Uterus (tissue), 4 donors: ENCODE results near the gene EFEMP2. TPM values are rescaled to one million over a fixed set of nuclear protein-coding genes. Genes with fewer than 3 reads are reported as not detected.

Experiments used
- DNase-seq, 2 donors: peaks; one replicate each; pipeline ENCODE4 v3.0.0-alpha.2; 2019 to 2020
- H3K27ac ChIP-seq, 2 donors: fragments of 200-600 bp; sonication (generic); 1 replicate in 1 of 2; 2 replicates in 1 of 2; pipeline ENCODE4 v1.5.1; 2016 to 2018
- H3K27me3 ChIP-seq, 2 donors: fragments of 200-600 bp; sonication (generic); one replicate each; pipeline ENCODE4 v1.5.1; 2018 to 2019; ENCODE audit warnings: control low read depth in 1 of 2
- H3K36me3 ChIP-seq, 2 donors: fragments of 200-600 bp; sonication (generic); one replicate each; pipeline ENCODE4 v1.5.1; 2019; ENCODE audit warnings: control low read depth in 1 of 2
- H3K4me1 ChIP-seq, 2 donors: fragments of 200-600 bp; sonication (generic); one replicate each; pipeline ENCODE4 v1.5.1; 2018 to 2019; ENCODE audit warnings: control low read depth in 1 of 2
- H3K4me3 ChIP-seq, 2 donors: fragments of 200-600 bp; sonication (generic); 1 replicate in 1 of 2; 2 replicates in 1 of 2; pipeline ENCODE4 v1.5.1; 2018 to 2019; ENCODE audit warnings: mild to moderate bottlenecking in 1 of 2
- H3K9me3 ChIP-seq, 2 donors: fragments of 200-600 bp; sonication (generic); one replicate each; pipeline ENCODE4 v1.5.1; 2019; ENCODE audit warnings: control low read depth in 1 of 2
- POLR2A ChIP-seq, 2 donors: fragments of 450-650 bp; IDR thresholded peaks; one replicate each; pipeline ENCODE4 v1.6.1; 2016; ENCODE audit warnings: antibody characterized with exemption in 2 of 2, mild to moderate bottlenecking in 1 of 2, moderate library complexity in 1 of 2
- intact Hi-C: fragments of 100-400 bp; cut with DNase I; formaldehyde crosslinking; loops from one replicate; pipeline ENCODE4 v1.15.1; 2023; ENCODE audit warnings: low total_unique reads
- total RNA-seq, 4 donors: library from RNA; depleted of rRNA in 3 of 4; stranded (reverse); fragments of >200 nt in 3 of 4; gene quantifications; one replicate each; pipeline versions ENCODE4 v1.1.0 to v1.2.4, GENCODE V29; 2014 to 2023
- TF ChIP-seq, protein P1 (sequence below), 4 experiments: fragments of 200-600 bp in 2 of 4; fragments of 450-650 bp in 2 of 4; sonication (generic) in 2 of 4; IDR thresholded peaks; one replicate each; pipeline ENCODE4 v1.5.1; 2016 to 2019; ENCODE audit warnings: antibody characterized with exemption in 4 of 4, mild to moderate bottlenecking in 2 of 4, moderate library complexity in 1 of 4
- donor health status: DM: yes; HTN: yes; CAD: no.

The EFEMP2 gene
- total RNA-seq, 4 donors from 2014 or later: 56.1 to 165 (median 87.3) TPM

DNA sequence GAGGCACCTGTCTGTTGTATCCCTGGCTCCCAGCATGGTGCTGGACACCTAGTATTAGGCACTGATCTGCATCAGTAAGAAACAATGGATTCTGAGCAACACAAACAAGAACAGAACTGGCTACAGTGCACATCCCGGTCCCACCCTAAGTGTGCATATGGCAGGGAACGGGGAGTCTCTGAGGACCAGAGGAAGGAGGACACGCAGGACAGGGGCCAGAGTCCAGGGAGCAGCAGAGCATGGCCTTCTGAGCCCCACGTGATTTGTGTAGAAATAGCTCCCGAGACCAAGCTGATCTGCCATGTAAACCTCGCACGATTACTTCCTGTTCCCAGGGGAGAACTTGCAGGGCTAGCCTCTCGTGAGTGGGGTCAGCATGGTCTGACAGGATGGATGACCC is 51.5 kb downstream of the EFEMP2 start:
- Histone ChIP-seq H3K4me1 (no peaks in the 10 kb centered on the region), H3K36me3 (no peaks in the 10 kb centered on the region), H3K27me3 (no peaks in the 10 kb centered on the region), H3K9me3 (no peaks in the 10 kb centered on the region), H3K27ac (no peak overlapping the region), H3K4me3 (no peak overlapping the region)
- no peak for TF ChIP-seq POLR2A (IDR thresholded peaks at IDR 0.05)
- TF ChIP-seq, protein P1, sequence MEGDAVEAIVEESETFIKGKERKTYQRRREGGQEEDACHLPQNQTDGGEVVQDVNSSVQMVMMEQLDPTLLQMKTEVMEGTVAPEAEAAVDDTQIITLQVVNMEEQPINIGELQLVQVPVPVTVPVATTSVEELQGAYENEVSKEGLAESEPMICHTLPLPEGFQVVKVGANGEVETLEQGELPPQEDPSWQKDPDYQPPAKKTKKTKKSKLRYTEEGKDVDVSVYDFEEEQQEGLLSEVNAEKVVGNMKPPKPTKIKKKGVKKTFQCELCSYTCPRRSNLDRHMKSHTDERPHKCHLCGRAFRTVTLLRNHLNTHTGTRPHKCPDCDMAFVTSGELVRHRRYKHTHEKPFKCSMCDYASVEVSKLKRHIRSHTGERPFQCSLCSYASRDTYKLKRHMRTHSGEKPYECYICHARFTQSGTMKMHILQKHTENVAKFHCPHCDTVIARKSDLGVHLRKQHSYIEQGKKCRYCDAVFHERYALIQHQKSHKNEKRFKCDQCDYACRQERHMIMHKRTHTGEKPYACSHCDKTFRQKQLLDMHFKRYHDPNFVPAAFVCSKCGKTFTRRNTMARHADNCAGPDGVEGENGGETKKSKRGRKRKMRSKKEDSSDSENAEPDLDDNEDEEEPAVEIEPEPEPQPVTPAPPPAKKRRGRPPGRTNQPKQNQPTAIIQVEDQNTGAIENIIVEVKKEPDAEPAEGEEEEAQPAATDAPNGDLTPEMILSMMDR (IDR thresholded peaks at IDR 0.05): no peak
- no peak for DNase-seq
- intact Hi-C loops: no loop called here

DNA sequence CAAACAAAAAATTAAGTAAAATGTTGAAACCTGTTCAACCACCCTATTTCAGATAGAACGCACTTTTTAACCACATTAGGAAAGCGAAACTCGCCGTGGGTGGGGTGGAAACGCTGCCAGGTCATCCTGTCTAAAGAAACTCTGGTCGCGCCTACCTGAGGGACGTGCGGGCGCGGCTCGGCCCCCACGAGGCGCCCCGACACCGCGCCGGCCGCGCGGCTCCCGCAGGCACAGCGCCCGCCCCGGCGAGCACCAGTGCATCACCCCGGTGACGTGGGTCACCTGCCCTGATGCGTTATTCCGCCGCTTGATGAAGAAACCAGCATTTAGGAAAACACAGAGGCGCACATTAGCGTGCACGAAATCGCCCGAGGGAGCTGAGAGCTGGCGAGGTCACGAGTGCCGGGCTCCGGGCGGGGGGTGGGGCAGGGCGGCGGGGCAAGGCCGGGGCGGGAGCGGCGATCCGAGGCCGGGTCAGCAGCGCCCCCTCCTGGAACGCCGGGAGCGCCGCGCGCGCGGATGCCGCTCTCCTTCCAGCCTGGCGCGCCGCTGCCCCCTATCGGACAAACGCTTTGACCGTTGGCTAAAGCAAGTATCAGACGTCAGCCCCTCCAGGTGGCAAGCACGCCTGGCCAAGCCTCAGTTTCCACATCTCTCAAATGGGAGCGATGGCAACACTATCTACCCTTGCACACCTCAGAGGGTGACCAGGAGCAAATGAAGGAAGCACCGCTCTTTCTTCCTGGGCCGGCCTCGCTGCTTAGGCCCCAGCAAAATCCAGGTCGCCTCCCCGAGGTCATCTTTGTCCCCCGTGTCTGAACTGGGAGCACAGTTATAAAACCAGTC is 54.5 kb downstream of the EFEMP2 start:
- TF ChIP-seq POLR2A (IDR thresholded peaks at IDR 0.05): peak in 1 of 2 donors; percentile 6
- TF ChIP-seq, protein P1 (IDR thresholded peaks at IDR 0.05): peak; percentile 99 to 100 (median 99)
- intact Hi-C loops: loop anchor here (5.0 to 10.0 kb wide), 2 partner anchors 106 to 183 kb away; partner anchors contain the start of genes KAT5 and SIPA1
- Histone ChIP-seq H3K9me3 (no peaks in the 10 kb centered on the region), H3K27ac (peak overlapping the region; percentile 82 to 83), H3K4me1 (no peaks in the 10 kb centered on the region), H3K27me3 (no peaks in the 10 kb centered on the region), H3K36me3 (no peaks in the 10 kb centered on the region), H3K4me3 (peak overlapping the region; percentile 39 to 81)
- peak; percentile 94 to 95 for DNase-seq

DNA sequence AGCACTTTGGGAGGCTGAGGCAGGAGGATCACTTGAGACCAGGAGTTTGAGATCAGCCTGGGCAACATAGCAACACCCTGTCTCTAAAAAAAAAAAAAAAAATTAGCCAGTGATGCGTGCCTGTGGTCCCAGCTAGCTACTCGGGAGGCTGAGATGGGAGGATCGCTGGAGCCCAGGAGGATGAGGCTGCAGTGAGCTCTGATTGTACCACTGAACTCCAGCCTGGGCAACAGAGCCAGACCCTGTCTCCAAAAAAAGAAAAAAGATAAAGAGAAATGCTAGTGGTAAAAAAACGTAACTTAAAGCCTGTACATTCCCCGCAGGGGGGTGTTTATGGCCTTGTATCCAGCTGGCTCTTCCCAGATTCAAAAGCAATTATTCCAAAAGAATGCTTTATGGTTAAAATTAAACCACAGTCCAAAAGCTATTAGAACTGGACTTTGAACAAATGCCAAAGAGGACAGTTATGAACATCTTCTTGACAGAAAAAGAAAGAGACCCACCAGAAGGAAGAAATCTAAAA is 55.2 kb downstream of the EFEMP2 start:
- intact Hi-C loops: loop anchor here (5.0 to 10.0 kb wide), 2 partner anchors 105 to 183 kb away; partner anchors contain the start of genes KAT5 and SIPA1
- Histone ChIP-seq H3K27me3 (no peaks in the 10 kb centered on the region), H3K27ac (peak overlapping the region; percentile 82 to 83), H3K4me3 (peak overlapping the region; percentile 39 to 81), H3K36me3 (no peaks in the 10 kb centered on the region), H3K9me3 (no peaks in the 10 kb centered on the region), H3K4me1 (no peaks in the 10 kb centered on the region)
- no peak for DNase-seq
- TF ChIP-seq, protein P1 (IDR thresholded peaks at IDR 0.05): no peak
- no peak for TF ChIP-seq POLR2A (IDR thresholded peaks at IDR 0.05)

DNA sequence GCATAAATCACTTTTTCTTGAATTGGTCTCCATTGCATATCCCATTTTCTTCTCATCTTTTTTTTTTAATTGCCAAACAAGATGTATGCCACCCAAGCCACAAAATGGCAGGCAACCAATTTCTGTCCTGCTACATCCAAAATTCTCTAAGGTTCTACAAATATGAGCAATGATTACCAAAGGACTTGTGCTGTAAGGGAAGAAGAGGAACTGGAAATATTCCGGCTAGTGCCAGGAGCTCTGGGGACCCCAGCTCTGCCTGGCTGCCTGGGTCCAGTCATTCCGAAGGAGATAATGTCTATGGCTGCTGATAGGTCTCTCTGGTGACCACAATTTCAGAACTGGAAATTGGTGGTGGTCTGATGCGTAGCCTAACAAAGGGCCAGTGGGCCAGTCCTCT is 55.9 kb downstream of the EFEMP2 start:
- Histone ChIP-seq H3K4me1 (no peaks in the 10 kb centered on the region), H3K27ac (peak overlapping the region in 1 of 2 donors; percentile 82), H3K4me3 (no peak overlapping the region), H3K27me3 (no peaks in the 10 kb centered on the region), H3K9me3 (no peaks in the 10 kb centered on the region), H3K36me3 (no peaks in the 10 kb centered on the region)
- intact Hi-C loops: loop anchor here (5.0 to 10.0 kb wide), 2 partner anchors 104 to 182 kb away; partner anchors contain the start of genes KAT5 and SIPA1
- no peak for DNase-seq
- TF ChIP-seq, protein P1 (IDR thresholded peaks at IDR 0.05): no peak
- TF ChIP-seq POLR2A (IDR thresholded peaks at IDR 0.05): no peak

Other genes with a start within 250 kb of the EFEMP2 start
- gene SIPA1, start 234.7 kb downstream of the EFEMP2 start, total RNA-seq: 10 to 100 TPM; 11.2 to 60.1 (median 27.0) TPM
- gene RELA, start 209.9 kb downstream of the EFEMP2 start, total RNA-seq: 10 to 100 TPM in 3 of 4 donors, 1 to 10 TPM in 1; 6.7 to 97.1 (median 36.5) TPM
- 100 to 1,000 TPM in 2 of 4 donors, 10 to 100 TPM in 2; 37.1 to 113 (median 81.5) TPM for gene KAT5, start 160.5 kb downstream of the EFEMP2 start, total RNA-seq
- 100 to 1,000 TPM in 1 of 4 donors, 10 to 100 TPM in 3; 35.2 to 107 (median 65.4) TPM for gene RNASEH2C, start 152.0 kb downstream of the EFEMP2 start, total RNA-seq
- gene AP5B1, start 91.8 kb downstream of the EFEMP2 start, total RNA-seq: 10 to 100 TPM in 1 of 4 donors, 1 to 10 TPM in 3; 2.4 to 17.1 (median 5.7) TPM
- 1 to 10 TPM in 1 of 4 donors, not detected in 3; 1.0 TPM for gene OVOL1, start 85.7 kb downstream of the EFEMP2 start, total RNA-seq
- gene SNX32, start 38.8 kb downstream of the EFEMP2 start, total RNA-seq: 1 to 10 TPM in 1 of 4 donors, under 1 TPM in 1, not detected in 2; 0.58 to 2.6 TPM
- 100 to 1,000 TPM; 227 to 514 (median 399) TPM for gene CFL1, start 14.6 kb downstream of the EFEMP2 start, total RNA-seq
- 100 to 1,000 TPM in 1 of 4 donors, 10 to 100 TPM in 3; 28.8 to 108 (median 75.0) TPM for gene MUS81, start 12.4 kb downstream of the EFEMP2 start, total RNA-seq
- 1 to 10 TPM in 1 of 4 donors, under 1 TPM in 1, not detected in 2; 0.62 to 3.6 TPM for gene CTSW, start 7.0 kb upstream of the EFEMP2 start, total RNA-seq
- gene FIBP, start 15.7 kb upstream of the EFEMP2 start, total RNA-seq: 100 to 1,000 TPM in 1 of 4 donors, 10 to 100 TPM in 3; 39.7 to 239 (median 52.2) TPM
- gene CCDC85B, start 17.9 kb upstream of the EFEMP2 start, total RNA-seq: 100 to 1,000 TPM in 1 of 4 donors, 10 to 100 TPM in 3; 22.3 to 141 (median 54.5) TPM
- gene FOSL1, start 27.6 kb upstream of the EFEMP2 start, total RNA-seq: 1 to 10 TPM in 2 of 4 donors, not detected in 2; 2.9 to 3.9 TPM
- gene C11orf68, start 46.3 kb upstream of the EFEMP2 start, total RNA-seq: 10 to 100 TPM; 11.5 to 53.0 (median 29.7) TPM
- 10 to 100 TPM in 3 of 4 donors, 1 to 10 TPM in 1; 9.2 to 83.0 (median 60.6) TPM for gene DRAP1, start 46.6 kb upstream of the EFEMP2 start, total RNA-seq
- not detected for gene TSGA10IP, start 72.7 kb upstream of the EFEMP2 start, total RNA-seq
- gene SART1, start 88.9 kb upstream of the EFEMP2 start, total RNA-seq: 10 to 100 TPM; 10.3 to 77.9 (median 30.5) TPM
- gene EIF1AD, start 129.4 kb upstream of the EFEMP2 start, total RNA-seq: 10 to 100 TPM; 15.6 to 38.2 (median 33.1) TPM
- 100 to 1,000 TPM in 2 of 4 donors, 10 to 100 TPM in 1, 1 to 10 TPM in 1; 8.7 to 136 (median 76.6) TPM for gene BANF1, start 129.7 kb upstream of the EFEMP2 start, total RNA-seq
- under 1 TPM in 1 of 4 donors, not detected in 3; 0.59 TPM for gene CST6, start 139.2 kb upstream of the EFEMP2 start, total RNA-seq
- gene CATSPER1, start 153.7 kb upstream of the EFEMP2 start, total RNA-seq: under 1 TPM in 1 of 4 donors, not detected in 3; 0.26 TPM
- gene GAL3ST3, start 176.4 kb upstream of the EFEMP2 start, total RNA-seq: 1 to 10 TPM in 2 of 4 donors, under 1 TPM in 1, not detected in 1; 0.26 to 2.1 (median 1.9) TPM
- 100 to 1,000 TPM in 2 of 4 donors, 10 to 100 TPM in 2; 59.9 to 195 (median 106) TPM for gene SF3B2, start 179.6 kb upstream of the EFEMP2 start, total RNA-seq
- gene PACS1, start 197.5 kb upstream of the EFEMP2 start, total RNA-seq: 10 to 100 TPM in 3 of 4 donors, 1 to 10 TPM in 1; 2.9 to 79.2 (median 57.2) TPM